ENCODE measurements around the gene RBM20.

RBM20 gene

GRCh38 chr10:110671788-110672579 lies 27.8 kb downstream of the RBM20 start:
- DNase-seq (ENCODE audit: low read depth in 2 of 2, low spot score in 1 of 2) = peak; percentile 43 to 51

- no peak for DNase-seq (ENCODE audit: low read depth in 2 of 2, low spot score in 1 of 2)
Measured at GRCh38 chr10:110672580-110672919, 28.4 kb downstream of the RBM20 start.

GRCh38 chr10:110676016-110676415 lies 31.9 kb downstream of the RBM20 start:
- DNase-seq (ENCODE audit: low read depth in 2 of 2, low spot score in 1 of 2) = no peak

GRCh38 chr10:110679486-110680272 lies 35.5 kb downstream of the RBM20 start:
- no peak for DNase-seq (ENCODE audit: low read depth in 2 of 2, low spot score in 1 of 2)

- DNase-seq (ENCODE audit: low read depth in 2 of 2, low spot score in 1 of 2) = no peak
Measured at GRCh38 chr10:110680273-110681020, 36.3 kb downstream of the RBM20 start.

GRCh38 chr10:110681023-110681681 lies 37.0 kb downstream of the RBM20 start:
- no peak for DNase-seq (ENCODE audit: low read depth in 2 of 2, low spot score in 1 of 2)

GRCh38 chr10:110682348-110682747 lies 38.2 kb downstream of the RBM20 start:
- no peak for DNase-seq (ENCODE audit: low read depth in 2 of 2, low spot score in 1 of 2)

- no peak for DNase-seq (ENCODE audit: low read depth in 2 of 2, low spot score in 1 of 2)
Measured at GRCh38 chr10:110684800-110685446, 40.8 kb downstream of the RBM20 start.

DNA sequence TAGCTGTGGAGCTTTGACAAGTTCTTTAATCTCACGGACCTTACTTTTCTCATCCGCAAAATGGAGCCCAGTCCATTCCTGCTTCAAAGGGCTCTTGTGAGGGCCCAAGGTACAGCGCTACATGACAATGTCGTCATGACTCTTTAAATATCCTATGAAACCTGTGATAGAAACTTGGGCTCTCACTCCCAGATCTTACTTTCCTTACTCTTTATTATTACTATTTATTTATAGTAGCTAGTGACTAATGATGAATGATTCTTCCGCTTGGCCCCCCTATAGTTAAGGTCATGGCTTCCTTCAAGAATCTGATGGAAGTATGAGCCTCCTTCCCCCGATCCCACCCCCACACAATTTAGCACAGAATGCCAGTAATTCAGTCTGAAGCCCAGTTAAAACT lies 41.9 kb downstream of the RBM20 start:
- DNase-seq (ENCODE audit: low read depth in 2 of 2, low spot score in 1 of 2) = no peak

- no peak for DNase-seq (ENCODE audit: low read depth in 2 of 2, low spot score in 1 of 2)
Measured at GRCh38 chr10:110686949-110687348, 42.8 kb downstream of the RBM20 start.

GRCh38 chr10:110687400-110687799 lies 43.3 kb downstream of the RBM20 start:
- no peak for DNase-seq (ENCODE audit: low read depth in 2 of 2, low spot score in 1 of 2)

GRCh38 chr10:110691139-110691538 lies 47.0 kb downstream of the RBM20 start:
- DNase-seq (ENCODE audit: low read depth in 2 of 2, low spot score in 1 of 2) = no peak

- DNase-seq (ENCODE audit: low read depth in 2 of 2, low spot score in 1 of 2) = no peak
Measured at GRCh38 chr10:110694263-110694662, 50.1 kb downstream of the RBM20 start.

DNA sequence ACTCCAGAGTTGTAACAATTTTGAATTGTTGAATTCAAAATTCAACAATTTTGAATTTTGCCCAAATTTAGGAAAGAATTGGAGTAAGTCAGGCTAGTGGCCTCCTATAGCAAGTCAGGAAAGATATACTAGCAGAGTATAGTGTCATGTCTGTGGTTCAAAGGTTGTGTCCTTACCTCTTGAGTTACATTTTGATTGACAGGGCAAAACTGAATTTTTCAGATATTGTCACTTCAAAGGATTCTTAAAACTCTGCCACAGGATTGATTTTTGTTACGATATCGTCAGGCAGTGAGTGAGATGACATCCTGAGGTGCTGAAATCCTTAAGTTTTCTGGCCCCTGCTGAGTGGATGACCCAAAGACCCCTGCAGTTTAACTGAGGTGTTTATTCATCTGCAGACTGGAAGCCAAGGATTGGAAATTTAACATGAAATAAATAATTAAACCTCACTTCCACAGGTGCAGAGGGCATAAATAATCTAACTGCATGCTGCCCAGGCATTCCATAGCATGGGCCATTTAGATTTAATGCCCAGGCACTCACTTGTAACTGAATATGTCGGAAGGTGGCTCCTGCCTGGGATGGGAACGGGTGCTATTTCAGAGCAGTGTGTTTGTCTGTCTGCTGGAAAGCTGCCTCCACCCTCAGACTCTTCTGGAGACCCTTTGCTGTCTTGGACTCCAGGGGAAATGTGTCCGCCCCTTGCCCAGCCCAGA lies 50.8 kb downstream of the RBM20 start:
- no peak for DNase-seq (ENCODE audit: low read depth in 2 of 2, low spot score in 1 of 2)

DNA sequence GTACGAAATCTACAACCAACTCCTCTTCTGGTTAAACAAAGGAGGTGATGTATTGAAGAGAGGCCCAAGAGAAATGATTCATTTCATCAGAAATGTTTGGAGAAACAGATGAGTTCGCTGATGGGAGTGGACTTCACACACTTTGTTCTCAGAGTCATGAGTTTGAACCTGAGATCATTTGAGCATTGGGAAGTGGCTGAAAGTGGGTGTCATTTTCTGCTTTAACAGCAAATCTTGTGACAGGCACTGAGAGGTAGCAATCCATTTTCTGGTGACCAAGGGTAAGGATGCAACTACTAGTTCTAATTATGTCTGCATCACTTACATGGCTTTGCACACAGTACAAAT lies 51.4 kb downstream of the RBM20 start:
- DNase-seq (ENCODE audit: low read depth in 2 of 2, low spot score in 1 of 2) = no peak

DNA sequence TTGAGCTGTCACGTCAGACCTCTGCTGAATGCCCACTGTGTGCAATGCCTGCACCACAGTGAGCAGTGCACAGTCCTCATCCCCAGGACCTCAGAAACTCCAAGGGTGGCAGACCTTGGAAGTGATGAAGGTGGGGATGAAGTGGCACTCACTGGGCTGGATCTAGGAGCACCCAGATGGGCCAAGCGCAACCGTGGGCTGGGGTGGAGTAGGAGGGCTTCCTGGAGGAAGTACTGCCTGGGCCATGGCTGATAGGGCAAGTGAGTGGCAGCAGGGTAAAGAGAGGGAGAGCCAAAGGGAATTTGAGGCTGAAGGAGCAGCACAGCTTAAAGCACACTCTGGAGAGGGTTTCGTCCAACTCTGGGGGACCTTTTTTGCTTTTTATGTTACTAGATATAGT lies 52.3 kb downstream of the RBM20 start:
- no peak for DNase-seq (ENCODE audit: low read depth in 2 of 2, low spot score in 1 of 2)

DNA sequence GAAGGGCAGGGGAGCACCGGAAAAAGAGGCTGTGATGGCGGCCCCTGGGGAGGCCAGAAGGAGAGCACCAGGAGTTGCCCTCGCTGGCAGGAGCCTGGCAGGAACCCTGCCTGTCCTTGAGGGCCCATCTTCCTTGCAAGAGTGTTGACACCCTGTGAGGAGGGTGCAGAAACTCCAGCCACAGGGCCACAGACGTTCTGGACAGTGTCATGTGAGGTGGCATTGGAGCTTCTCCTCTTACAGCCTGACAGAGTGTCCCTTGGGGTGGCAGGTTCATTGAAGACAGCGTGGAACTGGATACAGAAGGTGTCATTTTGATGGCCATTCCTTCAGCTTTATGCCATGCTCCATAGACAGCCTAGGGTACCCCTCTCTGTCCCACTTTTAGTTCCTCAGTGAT lies 54.2 kb downstream of the RBM20 start:
- no peak for DNase-seq (ENCODE audit: low read depth in 2 of 2, low spot score in 1 of 2)

DNA sequence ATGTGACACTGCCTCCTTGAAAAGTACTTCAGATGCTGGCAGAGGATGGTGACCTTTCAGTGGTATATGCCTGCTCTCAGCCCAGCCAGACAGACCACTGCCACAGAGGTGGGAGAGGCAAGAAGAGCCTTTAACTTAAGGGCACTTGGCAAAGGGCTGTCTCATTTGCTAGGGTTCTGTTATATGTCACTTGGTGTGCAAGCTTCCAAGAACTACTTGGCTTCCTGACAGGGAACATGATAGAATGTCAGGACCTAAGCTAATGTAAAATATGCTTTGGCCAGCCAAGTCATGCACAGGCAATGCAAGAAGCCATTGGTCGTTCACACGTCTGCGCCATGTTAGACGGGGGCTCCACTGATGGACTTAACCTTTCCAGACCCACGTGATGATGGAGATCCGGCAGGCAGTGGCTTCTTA lies 54.7 kb downstream of the RBM20 start:
- no peak for DNase-seq (ENCODE audit: low read depth in 2 of 2, low spot score in 1 of 2)

DNA sequence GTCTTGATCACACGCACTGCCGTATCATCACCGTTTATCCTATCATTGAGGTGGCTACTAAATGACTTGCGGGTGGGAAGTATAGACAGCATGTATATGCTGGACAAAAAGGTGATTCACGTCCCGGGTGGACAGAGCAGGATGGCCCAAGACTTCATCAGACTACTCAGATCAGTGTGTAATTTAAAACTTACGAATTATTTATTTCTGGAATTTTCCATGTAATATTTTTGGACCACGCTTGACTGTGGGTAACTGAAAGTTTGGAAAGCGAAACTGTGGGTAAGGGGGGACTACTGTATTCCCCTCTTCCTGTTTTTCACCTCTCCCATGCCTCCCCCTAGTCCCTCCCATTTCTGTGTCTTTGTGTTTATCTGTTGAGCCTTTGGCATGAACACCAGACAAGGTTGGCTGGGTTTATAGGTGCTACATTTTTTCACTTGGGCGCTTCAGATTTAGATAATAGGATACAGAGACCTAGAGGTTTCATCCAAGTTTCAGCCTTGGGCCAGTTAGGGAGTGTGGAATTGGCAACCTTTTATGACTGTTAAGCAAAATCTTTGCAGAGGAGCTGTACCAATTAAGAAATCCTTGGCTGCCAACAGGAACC lies 55.8 kb downstream of the RBM20 start:
- DNase-seq (ENCODE audit: low read depth in 2 of 2, low spot score in 1 of 2) = no peak
